Peyer's patch (tissue), 4 donors: ENCODE results near the gene POFUT1.

Experiments used
- CTCF ChIP-seq, 6 experiments: fragments of 450-650 bp in 4 of 6; fragments of 200-600 bp in 2 of 6; sonication (generic) in 1 of 6; IDR thresholded peaks; one replicate each; pipeline ENCODE4 v1.5.1; 2017 to 2019; ENCODE audit warnings: antibody characterized with exemption in 6 of 6, mild to moderate bottlenecking in 3 of 6, moderate library complexity in 1 of 6
- POLR2A ChIP-seq, 2 donors: fragments of 450-650 bp; IDR thresholded peaks; one replicate each; pipeline ENCODE4 v1.5.1; 2017; ENCODE audit warnings: antibody characterized with exemption in 2 of 2, mild to moderate bottlenecking in 2 of 2, moderate library complexity in 2 of 2

GRCh38 chr20:32224463-32224862 lies 16.8 kb downstream of the POFUT1 start:
- TF ChIP-seq CTCF (IDR thresholded peaks at IDR 0.05) = no peak
- peak; percentile 16 to 70 for TF ChIP-seq POLR2A (IDR thresholded peaks at IDR 0.05)
